Measurements from ENCODE around the gene MEGF11. TPM values are rescaled to one million over a fixed set of nuclear protein-coding genes. Genes with fewer than 3 reads are reported as not detected.

The MEGF11 gene
- polyA plus RNA-seq, 1 of the 3 experiments (the other 2 are of a cell fraction): not detected

GRCh38 chr15:65869126-65869953 lies 384.2 kb downstream of the MEGF11 start, which contains the start of gene RAB11A (continued):
- TF ChIP-seq ZBTB33 (IDR thresholded peaks at IDR 0.05; ENCODE audit: borderline replicate concordance, low read depth) (no peak), EP300 (IDR thresholded peaks at IDR 0.05; ENCODE audit: borderline replicate concordance in 1 of 2, low read depth in 1 of 2, low read length in 1 of 2) (peak in 1 of 2 experiments; percentile 22; a peak in 1 of 4 replicates), IRF3 (IDR thresholded peaks at IDR 0.05; ENCODE audit: low read depth, low read length) (no peak), EZH2phosphoT487 (IDR thresholded peaks at IDR 0.05; ENCODE audit: borderline replicate concordance, low read depth) (no peak), TAF1 (IDR thresholded peaks at IDR 0.05; ENCODE audit: borderline replicate concordance, low read depth, low read length) (peak; percentile 87)
- TF ChIP-seq, protein P1, sequence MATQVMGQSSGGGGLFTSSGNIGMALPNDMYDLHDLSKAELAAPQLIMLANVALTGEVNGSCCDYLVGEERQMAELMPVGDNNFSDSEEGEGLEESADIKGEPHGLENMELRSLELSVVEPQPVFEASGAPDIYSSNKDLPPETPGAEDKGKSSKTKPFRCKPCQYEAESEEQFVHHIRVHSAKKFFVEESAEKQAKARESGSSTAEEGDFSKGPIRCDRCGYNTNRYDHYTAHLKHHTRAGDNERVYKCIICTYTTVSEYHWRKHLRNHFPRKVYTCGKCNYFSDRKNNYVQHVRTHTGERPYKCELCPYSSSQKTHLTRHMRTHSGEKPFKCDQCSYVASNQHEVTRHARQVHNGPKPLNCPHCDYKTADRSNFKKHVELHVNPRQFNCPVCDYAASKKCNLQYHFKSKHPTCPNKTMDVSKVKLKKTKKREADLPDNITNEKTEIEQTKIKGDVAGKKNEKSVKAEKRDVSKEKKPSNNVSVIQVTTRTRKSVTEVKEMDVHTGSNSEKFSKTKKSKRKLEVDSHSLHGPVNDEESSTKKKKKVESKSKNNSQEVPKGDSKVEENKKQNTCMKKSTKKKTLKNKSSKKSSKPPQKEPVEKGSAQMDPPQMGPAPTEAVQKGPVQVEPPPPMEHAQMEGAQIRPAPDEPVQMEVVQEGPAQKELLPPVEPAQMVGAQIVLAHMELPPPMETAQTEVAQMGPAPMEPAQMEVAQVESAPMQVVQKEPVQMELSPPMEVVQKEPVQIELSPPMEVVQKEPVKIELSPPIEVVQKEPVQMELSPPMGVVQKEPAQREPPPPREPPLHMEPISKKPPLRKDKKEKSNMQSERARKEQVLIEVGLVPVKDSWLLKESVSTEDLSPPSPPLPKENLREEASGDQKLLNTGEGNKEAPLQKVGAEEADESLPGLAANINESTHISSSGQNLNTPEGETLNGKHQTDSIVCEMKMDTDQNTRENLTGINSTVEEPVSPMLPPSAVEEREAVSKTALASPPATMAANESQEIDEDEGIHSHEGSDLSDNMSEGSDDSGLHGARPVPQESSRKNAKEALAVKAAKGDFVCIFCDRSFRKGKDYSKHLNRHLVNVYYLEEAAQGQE (IDR thresholded peaks at IDR 0.05; ENCODE audit: low read depth, low read length): no peak

DNA sequence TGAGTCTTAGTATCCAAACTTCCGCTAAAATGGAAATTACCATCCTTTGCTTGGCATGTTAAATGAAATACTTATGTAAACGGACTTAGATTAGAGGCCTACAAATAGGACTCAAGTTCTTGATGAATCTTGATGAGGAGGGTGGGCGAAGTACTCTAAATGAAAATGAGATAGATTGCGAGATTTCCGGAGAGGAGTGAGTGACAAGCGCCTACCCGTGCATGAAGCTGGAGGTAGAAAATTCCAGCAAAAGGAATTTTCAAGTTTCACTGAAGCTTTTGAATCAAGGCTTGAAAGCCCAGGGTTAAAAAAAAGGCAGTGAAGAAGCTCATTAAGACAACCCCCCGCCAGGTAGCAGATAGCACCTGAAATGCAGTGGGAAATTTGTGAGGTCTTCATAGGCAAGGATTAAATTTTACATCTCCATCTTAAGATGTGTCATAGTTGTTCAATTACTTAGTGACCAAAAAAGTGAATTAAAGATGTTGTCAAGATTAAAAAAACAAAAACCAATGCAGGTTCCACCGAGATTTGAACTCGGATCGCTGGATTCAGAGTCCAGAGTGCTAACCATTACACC lies 384.9 kb downstream of the MEGF11 start:
- H3K36me3 ChIP-seq (replicated peaks in 1 of 2; ENCODE audit: control insufficient read depth in 1 of 2, insufficient read depth in 2 of 2, low read length in 1 of 2): no peaks in the 10 kb centered on the region
- no peaks in the 10 kb centered on the region for H3K9me3 ChIP-seq
- H4K20me1 ChIP-seq (ENCODE audit: insufficient read depth): peaks cover 20% of the 10 kb centered on the region
- peak overlapping the region in 1 of 2 experiments; percentile 91; a peak in 3 of 4 replicates for H3K27ac ChIP-seq (ENCODE audit: low read depth in 2 of 2, low read length in 1 of 2)
- H3F3A ChIP-seq (replicated peaks; ENCODE audit: insufficient read depth): peaks cover 12% of the 10 kb centered on the region
- ChIA-PET CTCF (interaction anchor here (1.2 to 5.0 kb wide), 11 partner anchors 11 to 258 kb away, joined by 3 to 23 read pairs (median 5); no protein-coding TSS in a partner anchor), POLR2A (interaction anchor here (1.0 to 2.4 kb wide), 5 partner anchors 68 to 841 kb away, joined by 3 to 15 read pairs (median 3); partner anchors contain the start of genes DENND4A and INTS14)
- WGBS (ENCODE audit: low lambda C conversion rate): 57% methylated on average over 11 of the region's 11 CpGs
- DNase-seq: peak; percentile 5
- peak overlapping the region; percentile 95 for H3K9ac ChIP-seq
- H2AFZ ChIP-seq (ENCODE audit: low read depth): no peak overlapping the region
- H3K79me2 ChIP-seq (ENCODE audit: insufficient read depth): peaks cover 43% of the 10 kb centered on the region
- H3K27me3 ChIP-seq (ENCODE audit: insufficient read depth): no peaks in the 10 kb centered on the region
- peak overlapping the region; percentile 80 to 97 for H3K4me3 ChIP-seq (ENCODE audit: low read depth in 2 of 2, low read length in 1 of 2)
- TF ChIP-seq, protein P2, sequence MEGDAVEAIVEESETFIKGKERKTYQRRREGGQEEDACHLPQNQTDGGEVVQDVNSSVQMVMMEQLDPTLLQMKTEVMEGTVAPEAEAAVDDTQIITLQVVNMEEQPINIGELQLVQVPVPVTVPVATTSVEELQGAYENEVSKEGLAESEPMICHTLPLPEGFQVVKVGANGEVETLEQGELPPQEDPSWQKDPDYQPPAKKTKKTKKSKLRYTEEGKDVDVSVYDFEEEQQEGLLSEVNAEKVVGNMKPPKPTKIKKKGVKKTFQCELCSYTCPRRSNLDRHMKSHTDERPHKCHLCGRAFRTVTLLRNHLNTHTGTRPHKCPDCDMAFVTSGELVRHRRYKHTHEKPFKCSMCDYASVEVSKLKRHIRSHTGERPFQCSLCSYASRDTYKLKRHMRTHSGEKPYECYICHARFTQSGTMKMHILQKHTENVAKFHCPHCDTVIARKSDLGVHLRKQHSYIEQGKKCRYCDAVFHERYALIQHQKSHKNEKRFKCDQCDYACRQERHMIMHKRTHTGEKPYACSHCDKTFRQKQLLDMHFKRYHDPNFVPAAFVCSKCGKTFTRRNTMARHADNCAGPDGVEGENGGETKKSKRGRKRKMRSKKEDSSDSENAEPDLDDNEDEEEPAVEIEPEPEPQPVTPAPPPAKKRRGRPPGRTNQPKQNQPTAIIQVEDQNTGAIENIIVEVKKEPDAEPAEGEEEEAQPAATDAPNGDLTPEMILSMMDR (IDR thresholded peaks at IDR 0.05): no peak
- TF ChIP-seq, protein P1 (IDR thresholded peaks at IDR 0.05; ENCODE audit: low read depth, low read length): no peak
- no peak for TF ChIP-seq POLR2AphosphoS5 (IDR thresholded peaks at IDR 0.05; ENCODE audit: low read depth, low read length)
- peak; percentile 51; the same call in 1 of the 2 replicates for TF ChIP-seq FOSL2 (IDR thresholded peaks at IDR 0.05; ENCODE audit: borderline replicate concordance, low read depth)
- TF ChIP-seq EP300 (IDR thresholded peaks at IDR 0.05; ENCODE audit: borderline replicate concordance in 1 of 2, low read depth in 1 of 2, low read length in 1 of 2): peak in 1 of 2 experiments; percentile 36; a peak in 1 of 4 replicates
- TF ChIP-seq RCOR1 (IDR thresholded peaks at IDR 0.05; ENCODE audit: low read length): 0 out of 2 replicates have a peak, but pooled peaks have one; percentile 19
- no peak for TF ChIP-seq GABPA (IDR thresholded peaks at IDR 0.05; ENCODE audit: low read depth)
- H3K9me2 ChIP-seq: no peaks in the 10 kb centered on the region
- H3K4me2 ChIP-seq: peak overlapping the region; percentile 97; the same call in 1 of the 2 replicates
- peaks cover 0 to 5% of the 10 kb centered on the region in 2 experiments; a peak in 2 of 4 replicates for H3K4me1 ChIP-seq (ENCODE audit: control insufficient read depth in 1 of 2, insufficient read depth in 2 of 2, low read depth in 1 of 2, low read length in 1 of 2)
